ENCODE data around the gene DST. TPM values are rescaled to one million over a fixed set of nuclear protein-coding genes. Genes with fewer than 3 reads are reported as not detected.

Gene DST
- total RNA-seq = 100 to 1,000 TPM; 331 to 417 (median 368) TPM

DNA sequence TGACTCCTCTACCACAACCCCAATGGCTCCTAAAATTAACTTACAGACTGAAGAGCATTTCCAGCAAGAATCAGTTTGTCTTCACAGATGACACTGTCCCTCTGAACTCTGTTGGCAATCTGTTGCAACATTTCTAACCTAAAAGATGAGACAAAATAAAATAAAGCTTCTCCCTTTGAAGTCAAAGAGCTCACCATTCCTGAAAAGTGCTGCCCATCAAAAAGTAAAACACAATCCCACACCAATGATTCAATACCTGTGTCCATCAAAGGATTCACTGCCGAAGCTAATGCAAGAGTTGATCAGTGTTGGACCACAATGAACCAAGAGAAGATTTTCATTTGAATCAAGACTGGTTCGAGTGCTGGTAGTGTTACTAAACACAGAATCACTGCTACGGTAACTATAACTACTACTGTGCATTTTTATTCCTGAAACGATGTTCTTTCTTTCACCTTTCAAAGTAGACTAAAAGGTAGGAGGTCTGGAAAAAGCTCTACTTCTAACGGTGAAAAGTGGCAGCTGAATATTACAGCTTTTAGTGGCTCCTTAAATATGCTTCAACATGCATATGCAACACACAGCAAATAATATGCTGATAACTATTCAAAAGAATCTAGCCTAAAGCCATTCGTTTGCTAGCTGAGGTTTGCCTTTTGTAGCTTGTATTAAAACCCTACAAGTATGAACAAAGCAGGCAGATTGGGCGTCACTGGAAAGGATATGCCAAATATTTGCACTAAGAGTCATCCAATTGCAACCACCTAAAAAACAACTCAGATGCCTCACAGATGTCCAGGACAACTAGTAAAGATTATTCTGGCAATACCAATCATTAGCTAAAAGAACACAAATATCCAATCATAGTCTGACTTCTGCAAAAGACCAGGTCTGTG, at the start of gene DST:
DST (minus strand) TSS at position 524 of the 896 bp plus-strand sequence.
- Histone ChIP-seq H3K36me3 (peaks cover 0 to 41% (median 4%) of the 10 kb centered on the region in 3 donors), H3K27ac (peak within 1 kb of the TSS in 2 of 4 donors; percentile 61 to 62), H3K27me3 (no peaks in the 10 kb centered on the region), H3K4me3 (no peak within 1 kb of the TSS), H3K4me1 (peaks cover 0 to 38% (median 0%) of the 10 kb centered on the region in 4 donors), H3K9me3 (no peaks in the 10 kb centered on the region)
- WGBS, 2 donors = 66 to 70% methylated on average over 7 of the region's 7 CpGs
- TF ChIP-seq EP300 (IDR thresholded peaks at IDR 0.05) (peak in 1 of 2 donors; percentile 45), POLR2A (IDR thresholded peaks at IDR 0.05) (no peak)
- TF ChIP-seq, protein P1, sequence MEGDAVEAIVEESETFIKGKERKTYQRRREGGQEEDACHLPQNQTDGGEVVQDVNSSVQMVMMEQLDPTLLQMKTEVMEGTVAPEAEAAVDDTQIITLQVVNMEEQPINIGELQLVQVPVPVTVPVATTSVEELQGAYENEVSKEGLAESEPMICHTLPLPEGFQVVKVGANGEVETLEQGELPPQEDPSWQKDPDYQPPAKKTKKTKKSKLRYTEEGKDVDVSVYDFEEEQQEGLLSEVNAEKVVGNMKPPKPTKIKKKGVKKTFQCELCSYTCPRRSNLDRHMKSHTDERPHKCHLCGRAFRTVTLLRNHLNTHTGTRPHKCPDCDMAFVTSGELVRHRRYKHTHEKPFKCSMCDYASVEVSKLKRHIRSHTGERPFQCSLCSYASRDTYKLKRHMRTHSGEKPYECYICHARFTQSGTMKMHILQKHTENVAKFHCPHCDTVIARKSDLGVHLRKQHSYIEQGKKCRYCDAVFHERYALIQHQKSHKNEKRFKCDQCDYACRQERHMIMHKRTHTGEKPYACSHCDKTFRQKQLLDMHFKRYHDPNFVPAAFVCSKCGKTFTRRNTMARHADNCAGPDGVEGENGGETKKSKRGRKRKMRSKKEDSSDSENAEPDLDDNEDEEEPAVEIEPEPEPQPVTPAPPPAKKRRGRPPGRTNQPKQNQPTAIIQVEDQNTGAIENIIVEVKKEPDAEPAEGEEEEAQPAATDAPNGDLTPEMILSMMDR (IDR thresholded peaks at IDR 0.05) = no peak
- DNase-seq (ENCODE audit: low spot score in 2 of 2) = peak in 1 of 2 donors; percentile 48

DNA sequence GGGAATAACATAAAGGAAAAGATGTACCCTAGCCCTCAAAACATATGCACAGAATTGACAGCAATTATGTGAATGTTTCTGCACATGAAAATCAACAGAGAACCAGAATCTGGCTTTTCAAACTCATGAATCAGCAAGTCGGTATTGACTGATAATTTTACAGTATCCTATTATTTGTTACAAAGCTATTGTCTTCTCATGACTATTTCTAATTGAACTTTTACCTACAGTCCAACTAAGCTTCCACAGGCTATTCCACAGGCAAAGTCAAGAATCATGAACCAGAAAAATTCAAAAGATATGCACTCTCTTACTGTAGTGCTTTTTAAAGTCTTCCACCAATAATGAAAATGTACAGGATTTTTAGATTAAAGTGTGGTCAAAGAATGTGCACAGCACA, 49.1 kb upstream of the DST start:
- Histone ChIP-seq H3K4me3 (peak overlapping the region in 2 of 4 donors; percentile 19 to 34), H3K4me1 (peaks cover 0 to 76% (median 20%) of the 10 kb centered on the region in 4 donors), H3K27ac (peak overlapping the region; percentile 24 to 91 (median 82)), H3K36me3 (no peaks in the 10 kb centered on the region), H3K9me3 (no peaks in the 10 kb centered on the region), H3K27me3 (no peaks in the 10 kb centered on the region)
- WGBS, 2 donors = 18 to 20% methylated on average over 1 of the region's 1 CpG
- TF ChIP-seq POLR2A (IDR thresholded peaks at IDR 0.05) (no peak), EP300 (IDR thresholded peaks at IDR 0.05) (no peak)
- TF ChIP-seq, protein P1 (IDR thresholded peaks at IDR 0.05) = no peak
- DNase-seq (ENCODE audit: low spot score in 2 of 2) = no peak

DNA sequence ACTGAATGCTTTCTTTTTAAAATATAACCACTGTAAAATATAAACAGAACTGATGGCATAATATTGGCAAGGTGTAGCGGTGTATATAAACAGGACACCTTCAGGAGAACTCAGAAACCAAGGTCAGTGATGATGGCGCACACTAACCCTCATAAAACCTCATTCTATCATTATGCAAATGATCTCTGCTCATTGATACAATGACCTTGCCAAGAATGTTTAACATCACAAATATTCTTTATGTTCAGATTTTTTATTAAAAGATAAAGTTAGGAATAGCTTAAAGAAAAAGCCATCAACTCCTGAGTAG, 48.6 kb upstream of the DST start:
- WGBS, 2 donors = 74 to 79% methylated on average over 2 of the region's 2 CpGs
- TF ChIP-seq EP300 (IDR thresholded peaks at IDR 0.05) = no peak
- TF ChIP-seq POLR2A (IDR thresholded peaks at IDR 0.05) = no peak
- TF ChIP-seq, protein P1 (IDR thresholded peaks at IDR 0.05) = no peak
- Histone ChIP-seq H3K27ac (peak overlapping the region in 3 of 4 donors; percentile 21 to 91 (median 80)), H3K36me3 (no peaks in the 10 kb centered on the region), H3K4me3 (no peak overlapping the region), H3K4me1 (peaks cover 0 to 78% (median 23%) of the 10 kb centered on the region in 4 donors), H3K9me3 (no peaks in the 10 kb centered on the region), H3K27me3 (no peaks in the 10 kb centered on the region)
- DNase-seq (ENCODE audit: low spot score in 2 of 2) = no peak

DNA sequence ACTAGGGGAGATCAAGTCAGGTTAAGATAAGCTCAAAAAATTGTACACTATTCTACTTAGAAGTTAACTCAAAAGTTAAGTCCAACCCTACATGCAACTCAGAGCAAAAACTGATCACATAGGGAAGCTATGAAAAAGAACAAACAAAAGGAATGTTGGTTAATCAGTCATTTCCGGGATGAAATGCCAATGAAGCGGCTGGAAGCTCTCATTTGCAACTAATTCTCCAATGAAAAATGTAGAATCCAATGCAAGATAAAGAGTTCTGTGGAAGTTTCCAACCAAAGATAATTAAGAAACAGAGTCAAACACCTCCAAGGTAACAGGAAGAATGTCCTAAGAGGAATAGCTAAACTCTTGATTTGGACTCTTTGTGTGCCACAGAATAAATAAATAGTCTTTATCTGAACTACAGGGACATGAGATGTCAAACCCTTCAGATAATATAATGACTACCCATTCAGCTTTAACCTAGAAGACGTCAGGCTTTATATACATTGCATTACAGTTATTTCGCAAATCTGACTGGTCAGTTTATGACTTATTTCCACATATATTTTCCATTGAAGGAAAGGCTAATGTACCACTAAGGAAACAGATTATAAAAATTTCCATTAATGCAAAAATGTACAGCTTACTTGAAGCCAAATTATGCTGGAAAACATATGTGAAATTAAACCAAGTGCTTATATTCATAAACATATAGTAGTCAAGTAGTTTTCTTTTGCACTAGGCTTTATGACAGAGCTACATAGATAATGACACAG, 48.0 kb upstream of the DST start:
- no peak overlapping the region for H3K4me3 ChIP-seq
- no peaks in the 10 kb centered on the region for H3K9me3 ChIP-seq
- no peak for TF ChIP-seq EP300 (IDR thresholded peaks at IDR 0.05)
- no peak for TF ChIP-seq POLR2A (IDR thresholded peaks at IDR 0.05)
- TF ChIP-seq, protein P1 (IDR thresholded peaks at IDR 0.05) = no peak
- H3K36me3 ChIP-seq = no peaks in the 10 kb centered on the region
- WGBS, 2 donors = 51 to 56% methylated on average over 4 of the region's 4 CpGs
- H3K27ac ChIP-seq = peak overlapping the region in 3 of 4 donors; percentile 21 to 91 (median 80)
- H3K4me1 ChIP-seq = peaks cover 0 to 83% (median 24%) of the 10 kb centered on the region in 4 donors
- H3K27me3 ChIP-seq = no peaks in the 10 kb centered on the region
- no peak for DNase-seq (ENCODE audit: low spot score in 2 of 2)

All from tibial nerve (tissue), 4 donors.